Stimulated activated effector memory CD8-positive, alpha-beta T cell treated with anti-CD3 and anti-CD28 coated beads, Interleukin-12 subunit alpha, Interleukin-12 subunit beta, amount 100 ng/mL, for 72 hours (primary cell): Measurements from ENCODE around the gene CCDC7.
A peak's percentile ranks its signal among the peaks of the same experiment; 100 is the strongest.
"Not testable (repeated sequence)": the region's sequence is repeated elsewhere in the genome, so short reads cannot be mapped to it uniquely, and the experiment has no call there.

Experiments
- ATAC-seq: fragments of 150-1000 bp; cut with Tn5 transposase; 2 replicates; pipeline ENCODE4 v1.10.0; 2021
- DNase-seq, 2 donors: peaks; one replicate each; pipeline ENCODE4 v3.0.0; 2021 to 2022; ENCODE audit warnings: low spot score in 2 of 2
- H3K27ac Mint-ChIP-seq: one replicate; pipeline ENCODE4 v1.8.0; 2022; ENCODE audit warnings: mild to moderate bottlenecking, mixed read lengths
- H3K36me3 Mint-ChIP-seq: one replicate; pipeline ENCODE4 v1.8.0; 2022; ENCODE audit warnings: mild to moderate bottlenecking, mixed read lengths
- H3K4me1 Mint-ChIP-seq: one replicate; pipeline ENCODE4 v1.8.0; 2022; ENCODE audit warnings: mixed read lengths
- H3K4me3 Mint-ChIP-seq: one replicate; pipeline ENCODE4 v1.8.0; 2022; ENCODE audit warnings: mild to moderate bottlenecking, mixed read lengths
- H3K9me3 Mint-ChIP-seq: one replicate; pipeline ENCODE4 v1.8.0; 2022; ENCODE audit warnings: mixed read lengths

Gene CCDC7

GRCh38 chr10:32687116-32687515 is 241.2 kb downstream of the CCDC7 start:
- H3K4me1 Mint-ChIP-seq = no peaks in the 10 kb centered on the region
- no peak overlapping the region for H3K4me3 Mint-ChIP-seq
- no peaks in the 10 kb centered on the region for H3K36me3 Mint-ChIP-seq
- no peak overlapping the region for H3K27ac Mint-ChIP-seq
- H3K9me3 Mint-ChIP-seq = no peaks in the 10 kb centered on the region
- no peak for DNase-seq
- ATAC-seq = no peak

DNA sequence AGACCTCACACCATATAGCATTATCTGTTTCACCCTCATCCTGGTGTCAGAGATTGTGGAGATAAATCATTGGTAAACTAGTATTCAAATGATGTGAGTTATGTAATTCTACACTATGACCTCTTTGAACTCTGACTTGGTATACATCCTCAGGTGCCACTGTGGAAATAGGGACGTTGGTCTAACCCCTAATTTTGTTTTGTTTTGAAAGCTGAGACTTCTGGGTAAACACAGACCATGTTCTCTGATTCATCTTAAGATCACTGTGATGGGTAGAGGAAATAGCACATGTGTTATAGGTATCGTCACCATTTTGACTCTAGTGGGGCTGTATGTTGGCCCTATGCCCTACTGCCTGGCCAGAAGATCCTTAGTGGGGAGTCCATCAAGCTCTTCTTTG is 241.6 kb downstream of the CCDC7 start:
- ATAC-seq = no peak
- no peaks in the 10 kb centered on the region for H3K9me3 Mint-ChIP-seq
- H3K4me1 Mint-ChIP-seq = no peaks in the 10 kb centered on the region
- H3K4me3 Mint-ChIP-seq = no peak overlapping the region
- no peak for DNase-seq
- H3K36me3 Mint-ChIP-seq = no peaks in the 10 kb centered on the region
- no peak overlapping the region for H3K27ac Mint-ChIP-seq

GRCh38 chr10:32692174-32692573 is 246.2 kb downstream of the CCDC7 start:
- no peaks in the 10 kb centered on the region for H3K9me3 Mint-ChIP-seq
- no peaks in the 10 kb centered on the region for H3K4me1 Mint-ChIP-seq
- H3K36me3 Mint-ChIP-seq = no peaks in the 10 kb centered on the region
- H3K27ac Mint-ChIP-seq = no peak overlapping the region
- ATAC-seq = no peak
- no peak for DNase-seq
- H3K4me3 Mint-ChIP-seq = no peak overlapping the region

GRCh38 chr10:32693441-32693979 is 247.6 kb downstream of the CCDC7 start:
- H3K4me3 Mint-ChIP-seq = no peak overlapping the region
- DNase-seq = no peak

DNA sequence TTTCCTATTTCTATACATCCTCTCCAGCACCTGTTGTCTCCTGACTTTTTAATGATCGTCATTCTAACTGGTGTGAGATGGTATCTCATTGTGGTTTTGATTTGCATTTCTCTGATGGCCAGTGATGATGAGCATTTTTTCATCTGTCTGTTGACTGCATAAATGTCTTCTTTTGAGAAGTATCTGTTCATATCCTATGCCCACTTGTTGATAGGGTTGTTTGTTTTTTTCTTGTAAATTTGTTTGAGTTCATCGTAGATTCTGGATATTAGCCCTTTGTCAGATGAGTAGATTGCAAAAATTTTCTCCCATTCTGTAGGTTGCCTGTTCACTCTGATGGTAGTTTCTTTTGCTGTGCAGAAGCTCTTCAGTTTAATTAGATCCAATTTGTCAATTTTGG is 253.7 kb downstream of the CCDC7 start:
- ATAC-seq, H3K4me1 Mint-ChIP-seq, H3K27ac Mint-ChIP-seq, DNase-seq, H3K36me3 Mint-ChIP-seq, H3K4me3 Mint-ChIP-seq: not testable (repeated sequence)
- peaks cover 16% of the 10 kb centered on the region for H3K9me3 Mint-ChIP-seq

More at GRCh38 chr10:32693441-32693979, 247.6 kb downstream of the CCDC7 start:
- H3K36me3 Mint-ChIP-seq = no peaks in the 10 kb centered on the region
- peaks cover 6% of the 10 kb centered on the region for H3K9me3 Mint-ChIP-seq
- no peak for ATAC-seq
- no peaks in the 10 kb centered on the region for H3K4me1 Mint-ChIP-seq
- no peak overlapping the region for H3K27ac Mint-ChIP-seq

DNA sequence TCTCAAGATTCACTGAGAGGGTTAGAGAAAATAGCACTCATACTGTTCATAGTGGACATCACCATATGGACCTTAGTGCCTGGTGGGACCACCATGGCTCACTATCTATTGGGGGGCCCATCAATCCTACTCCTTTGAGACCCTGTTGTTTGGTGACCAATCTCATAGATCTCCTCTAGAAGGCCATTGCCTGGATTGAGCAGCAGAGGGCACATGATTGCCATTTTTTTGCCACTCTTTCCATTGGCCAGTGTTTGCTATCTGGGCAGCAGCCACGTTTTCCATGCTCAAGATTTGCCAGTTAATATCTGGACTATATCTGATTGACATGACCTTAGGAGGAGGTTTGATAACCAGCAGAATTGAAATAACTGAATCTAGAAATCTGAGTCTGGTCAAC is 267.6 kb downstream of the CCDC7 start:
- no peak for ATAC-seq
- H3K9me3 Mint-ChIP-seq = peaks cover 23% of the 10 kb centered on the region

GRCh38 chr10:32731527-32731926 is 285.6 kb downstream of the CCDC7 start:
- no peaks in the 10 kb centered on the region for H3K36me3 Mint-ChIP-seq
- H3K4me3 Mint-ChIP-seq = no peak overlapping the region
- H3K27ac Mint-ChIP-seq = no peak overlapping the region
- no peaks in the 10 kb centered on the region for H3K4me1 Mint-ChIP-seq
- no peak for DNase-seq
- ATAC-seq = no peak
- H3K9me3 Mint-ChIP-seq = no peaks in the 10 kb centered on the region

More for the DNA sequence above, 267.6 kb downstream of the CCDC7 start:
- no peaks in the 10 kb centered on the region for H3K4me1 Mint-ChIP-seq
- H3K27ac Mint-ChIP-seq = no peak overlapping the region
- H3K36me3 Mint-ChIP-seq = no peaks in the 10 kb centered on the region
- no peak overlapping the region for H3K4me3 Mint-ChIP-seq
- DNase-seq = no peak

- H3K4me1 Mint-ChIP-seq = no peaks in the 10 kb centered on the region
- no peaks in the 10 kb centered on the region for H3K36me3 Mint-ChIP-seq
These were observed 293.0 kb downstream of the CCDC7 start for GRCh38 chr10:32738958-32739357.

GRCh38 chr10:32744321-32744720 is 298.4 kb downstream of the CCDC7 start:
- Mint-ChIP-seq H3K27ac (no peak overlapping the region), H3K36me3 (no peaks in the 10 kb centered on the region), H3K4me3 (no peak overlapping the region), H3K9me3 (peaks cover 7% of the 10 kb centered on the region), H3K4me1 (no peaks in the 10 kb centered on the region)
- ATAC-seq (no peak), DNase-seq (no peak)

More at GRCh38 chr10:32738958-32739357, 293.0 kb downstream of the CCDC7 start:
- H3K27ac Mint-ChIP-seq = no peak overlapping the region
- H3K9me3 Mint-ChIP-seq = peaks cover 7% of the 10 kb centered on the region
- H3K4me3 Mint-ChIP-seq = no peak overlapping the region
- ATAC-seq (no peak), DNase-seq (no peak)

DNA sequence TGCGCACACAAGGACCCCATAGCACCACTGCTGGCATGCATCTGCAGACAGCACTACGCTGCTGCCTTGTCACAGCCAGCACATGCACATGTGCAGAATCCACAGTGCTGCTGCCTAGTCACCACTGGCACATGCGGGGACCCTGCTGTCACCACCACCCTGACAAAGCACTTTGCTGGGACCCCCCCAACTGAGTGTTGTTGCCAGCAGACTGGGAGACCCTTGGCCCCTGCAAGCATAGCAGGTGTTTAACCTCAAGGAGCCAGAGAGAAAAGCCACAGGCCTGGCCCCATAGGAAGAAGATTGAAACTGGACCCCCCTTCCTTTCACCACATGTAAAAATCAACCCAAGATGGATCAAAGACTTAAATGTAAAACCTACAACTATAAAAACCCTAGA is 300.9 kb downstream of the CCDC7 start:
- ATAC-seq (no peak), DNase-seq (no peak)
- H3K9me3 Mint-ChIP-seq = peaks cover 7% of the 10 kb centered on the region
- H3K4me1 Mint-ChIP-seq = no peaks in the 10 kb centered on the region
- H3K36me3 Mint-ChIP-seq = no peaks in the 10 kb centered on the region
- no peak overlapping the region for H3K4me3 Mint-ChIP-seq
- no peak overlapping the region for H3K27ac Mint-ChIP-seq

- Mint-ChIP-seq H3K9me3 (peaks cover 15% of the 10 kb centered on the region), H3K27ac (no peak overlapping the region), H3K36me3 (no peaks in the 10 kb centered on the region), H3K4me1 (no peaks in the 10 kb centered on the region), H3K4me3 (no peak overlapping the region)
- DNase-seq = no peak
- ATAC-seq = no peak
These were observed 305.6 kb downstream of the CCDC7 start for GRCh38 chr10:32751582-32751981.

DNA sequence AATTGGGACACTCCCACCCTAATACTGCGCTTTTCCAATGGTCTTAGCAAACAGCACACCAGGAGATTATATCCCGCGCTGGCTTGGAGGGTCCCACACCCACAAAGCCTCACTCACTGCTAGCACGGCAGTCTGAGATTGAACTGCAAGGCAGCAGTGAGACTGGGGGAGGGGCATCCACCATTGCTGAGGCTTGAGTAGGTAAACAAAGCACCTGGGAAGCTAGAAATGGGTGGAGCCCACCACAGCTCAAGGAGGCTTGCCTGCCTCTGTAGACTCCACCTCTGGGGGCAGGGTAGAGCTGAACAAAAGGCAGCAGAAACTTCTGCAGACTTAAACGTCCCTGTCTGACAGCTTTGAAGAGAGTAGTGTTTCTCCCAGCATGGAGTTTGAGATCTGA is 309.0 kb downstream of the CCDC7 start:
- H3K9me3 Mint-ChIP-seq = peaks cover 18% of the 10 kb centered on the region
- not testable (repeated sequence) for DNase-seq, H3K27ac Mint-ChIP-seq, H3K36me3 Mint-ChIP-seq, ATAC-seq, H3K4me3 Mint-ChIP-seq, H3K4me1 Mint-ChIP-seq

DNA sequence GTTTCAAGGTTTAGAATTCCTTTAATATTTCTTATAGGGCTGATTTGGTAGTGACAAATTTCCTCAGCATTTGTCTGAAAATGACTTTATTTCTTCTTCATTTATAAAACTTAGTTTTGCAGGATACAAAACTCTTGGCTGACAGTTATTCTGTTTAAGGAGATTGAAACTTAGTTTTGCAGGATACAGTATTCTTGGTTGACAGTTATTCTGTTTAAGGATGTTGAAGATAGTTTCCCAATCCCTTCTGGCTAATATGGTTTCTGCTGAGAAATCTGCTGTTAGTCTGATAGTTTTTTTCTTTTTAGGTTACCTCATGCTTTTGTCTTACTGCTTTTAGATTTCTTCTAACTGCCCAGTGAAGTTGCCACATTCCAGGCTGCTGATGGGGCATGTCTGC is 325.3 kb downstream of the CCDC7 start:
- DNase-seq (no peak), ATAC-seq (no peak)
- no peaks in the 10 kb centered on the region for H3K4me1 Mint-ChIP-seq
- H3K9me3 Mint-ChIP-seq = peaks cover 28% of the 10 kb centered on the region
- H3K27ac Mint-ChIP-seq = no peak overlapping the region
- H3K4me3 Mint-ChIP-seq = no peak overlapping the region
- H3K36me3 Mint-ChIP-seq = no peaks in the 10 kb centered on the region

- ATAC-seq = no peak
- H3K36me3 Mint-ChIP-seq = no peaks in the 10 kb centered on the region
- DNase-seq = no peak
- H3K27ac Mint-ChIP-seq = no peak overlapping the region
- H3K4me3 Mint-ChIP-seq = no peak overlapping the region
- no peaks in the 10 kb centered on the region for H3K4me1 Mint-ChIP-seq
- H3K9me3 Mint-ChIP-seq = peaks cover 20% of the 10 kb centered on the region
These were observed 327.2 kb downstream of the CCDC7 start for GRCh38 chr10:32773105-32773504.

- Mint-ChIP-seq H3K9me3 (peaks cover 4% of the 10 kb centered on the region), H3K4me3 (no peak overlapping the region), H3K36me3 (no peaks in the 10 kb centered on the region), H3K27ac (no peak overlapping the region), H3K4me1 (no peaks in the 10 kb centered on the region)
- DNase-seq (no peak), ATAC-seq (no peak)
These were observed 341.0 kb downstream of the CCDC7 start for GRCh38 chr10:32786968-32787367.

DNA sequence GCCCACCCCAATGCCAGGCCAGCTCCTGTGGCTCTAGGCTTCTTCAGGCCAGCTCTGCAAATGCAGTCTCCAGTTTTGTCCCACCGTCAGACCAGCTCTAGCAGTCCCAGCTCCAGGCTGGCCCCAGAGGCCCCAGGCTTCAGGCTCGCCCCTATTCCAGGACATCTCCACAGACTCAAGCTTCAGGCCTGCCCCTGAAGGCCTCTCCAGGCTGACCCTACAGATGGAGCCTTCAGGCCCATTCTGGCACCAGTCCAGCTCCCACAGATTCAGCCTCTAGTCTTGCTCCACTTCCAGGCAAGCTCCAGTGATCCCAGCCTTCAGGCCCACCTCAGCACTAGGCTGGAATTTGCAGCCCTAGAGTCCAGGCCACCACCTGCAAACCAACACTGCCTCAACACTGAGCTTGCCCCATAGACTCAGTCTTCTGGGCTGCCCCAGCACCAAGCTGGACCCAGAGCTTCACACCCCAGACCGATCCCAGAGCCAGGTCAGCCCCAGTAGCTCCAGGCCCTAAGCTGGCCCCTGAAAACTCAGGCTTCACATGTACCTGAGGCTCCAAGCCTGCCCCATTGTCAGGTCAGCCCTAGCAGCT is 341.8 kb downstream of the CCDC7 start:
- H3K36me3 Mint-ChIP-seq = no peaks in the 10 kb centered on the region
- H3K4me3 Mint-ChIP-seq = no peak overlapping the region
- peaks cover 4% of the 10 kb centered on the region for H3K9me3 Mint-ChIP-seq
- H3K27ac Mint-ChIP-seq = no peak overlapping the region
- DNase-seq (no peak), ATAC-seq (peak; percentile 43)
- no peaks in the 10 kb centered on the region for H3K4me1 Mint-ChIP-seq
